HCEC 1CT (cell line): ENCODE data around the gene DENND2D.

Source experiments
- DNase-seq: peaks from one replicate; pipeline ENCODE4 v3.0.0-alpha.2; 2017

The DENND2D gene, protein sequence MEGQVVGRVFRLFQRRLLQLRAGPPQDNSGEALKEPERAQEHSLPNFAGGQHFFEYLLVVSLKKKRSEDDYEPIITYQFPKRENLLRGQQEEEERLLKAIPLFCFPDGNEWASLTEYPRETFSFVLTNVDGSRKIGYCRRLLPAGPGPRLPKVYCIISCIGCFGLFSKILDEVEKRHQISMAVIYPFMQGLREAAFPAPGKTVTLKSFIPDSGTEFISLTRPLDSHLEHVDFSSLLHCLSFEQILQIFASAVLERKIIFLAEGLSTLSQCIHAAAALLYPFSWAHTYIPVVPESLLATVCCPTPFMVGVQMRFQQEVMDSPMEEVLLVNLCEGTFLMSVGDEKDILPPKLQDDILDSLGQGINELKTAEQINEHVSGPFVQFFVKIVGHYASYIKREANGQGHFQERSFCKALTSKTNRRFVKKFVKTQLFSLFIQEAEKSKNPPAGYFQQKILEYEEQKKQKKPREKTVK

DNA sequence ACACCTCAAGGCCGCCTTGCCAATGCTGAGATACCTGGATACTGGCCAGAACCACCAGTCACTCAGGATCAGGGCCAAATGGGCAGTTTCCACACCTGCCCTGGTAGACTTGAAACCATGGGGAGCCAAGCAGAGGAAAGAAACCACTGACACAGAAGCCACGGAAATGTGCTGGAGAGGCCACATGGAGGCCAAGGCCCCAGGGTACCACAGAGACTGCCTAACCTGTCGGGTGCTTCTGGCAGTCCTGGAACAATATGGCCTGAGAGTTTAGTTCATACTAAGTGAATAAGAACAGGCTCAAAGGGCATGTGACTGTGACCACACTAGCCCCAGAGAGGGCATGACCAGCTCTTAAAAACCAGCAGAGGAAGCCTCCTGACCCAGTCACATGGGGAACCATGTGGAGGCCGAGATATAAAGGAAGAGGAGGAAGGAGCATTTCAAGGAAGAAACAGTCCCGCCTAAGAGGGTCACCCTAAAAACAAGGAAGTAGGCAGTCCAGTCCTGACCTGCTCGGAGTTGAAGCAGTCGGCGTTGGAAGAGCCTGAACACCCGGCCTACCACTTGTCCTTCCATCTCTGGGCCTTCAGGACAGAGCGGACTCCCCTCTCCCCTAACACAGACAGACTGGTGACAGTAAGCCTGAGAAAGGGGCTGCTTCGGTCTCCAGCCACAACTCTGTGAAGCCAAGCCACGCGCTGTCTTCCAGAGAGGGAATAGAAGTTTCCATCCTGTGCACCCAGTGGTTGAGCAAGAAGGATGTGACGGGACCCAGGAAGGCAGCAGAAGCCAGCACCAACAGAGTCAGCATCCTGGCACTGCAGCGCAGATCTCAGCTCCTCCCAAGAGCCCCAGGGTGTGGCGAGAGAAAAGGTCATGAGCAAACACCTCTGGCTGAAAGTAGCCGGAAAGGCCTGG, at the start of gene DENND2D:
TSS of gene DENND2D (minus strand) at position 766 of the 921 bp plus-strand sequence. CDS start at position 579, 187 bp downstream.
- no peak for DNase-seq

DNA sequence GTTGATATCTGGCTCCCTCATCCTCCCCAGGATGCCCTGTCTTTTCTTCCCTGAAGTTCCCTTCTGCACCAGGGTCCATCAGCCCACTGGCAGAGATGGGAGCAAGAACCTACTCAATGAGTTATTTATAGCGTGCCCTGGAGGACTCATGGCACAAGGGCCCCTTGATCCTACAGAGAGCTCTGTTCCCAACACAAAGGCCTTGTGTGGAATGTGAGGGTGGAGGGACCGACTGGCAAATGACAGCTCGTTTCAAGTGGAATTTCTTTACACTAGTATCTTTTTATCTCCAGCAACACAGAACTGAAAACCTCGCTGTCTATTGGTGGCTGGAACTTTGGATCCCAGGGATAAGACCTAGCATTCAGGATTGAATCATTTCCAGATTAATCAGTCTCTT, 49.5 kb upstream of the DENND2D start:
- DNase-seq: no peak

DNA sequence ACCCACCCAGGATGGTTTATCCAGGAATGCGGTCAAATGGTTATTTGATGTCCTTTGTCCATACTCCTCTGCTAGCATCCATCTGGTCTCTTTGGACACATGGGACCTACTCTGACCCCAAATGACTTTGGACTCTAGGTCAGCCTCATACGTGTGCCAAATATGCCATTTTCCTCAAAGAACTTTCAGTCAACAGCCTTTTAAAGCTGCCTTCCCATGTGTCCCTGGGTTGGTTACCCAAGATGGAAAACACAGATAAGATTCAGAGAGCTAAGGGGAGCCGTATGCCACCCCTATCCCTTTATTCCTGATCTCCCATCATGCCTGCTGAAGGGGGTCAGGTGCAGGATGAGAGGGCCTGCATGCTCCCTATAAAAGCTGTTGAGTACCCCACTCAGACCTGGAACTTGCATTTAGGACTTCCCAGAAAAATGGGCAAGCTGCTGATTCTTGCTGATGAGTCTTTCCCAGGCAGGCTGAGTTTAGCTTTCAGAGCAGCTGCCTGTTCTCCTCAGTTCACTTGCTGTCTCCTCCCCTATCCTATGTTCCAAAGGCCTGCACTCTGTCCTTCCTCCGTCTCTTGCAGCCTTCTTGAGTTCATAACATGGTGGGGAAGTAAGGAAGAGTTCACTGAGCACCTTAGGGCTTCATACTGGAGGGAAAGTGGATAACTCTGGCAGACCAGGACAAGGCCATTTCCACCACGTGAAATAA, 46.8 kb upstream of the DENND2D start:
- DNase-seq: no peak

DNA sequence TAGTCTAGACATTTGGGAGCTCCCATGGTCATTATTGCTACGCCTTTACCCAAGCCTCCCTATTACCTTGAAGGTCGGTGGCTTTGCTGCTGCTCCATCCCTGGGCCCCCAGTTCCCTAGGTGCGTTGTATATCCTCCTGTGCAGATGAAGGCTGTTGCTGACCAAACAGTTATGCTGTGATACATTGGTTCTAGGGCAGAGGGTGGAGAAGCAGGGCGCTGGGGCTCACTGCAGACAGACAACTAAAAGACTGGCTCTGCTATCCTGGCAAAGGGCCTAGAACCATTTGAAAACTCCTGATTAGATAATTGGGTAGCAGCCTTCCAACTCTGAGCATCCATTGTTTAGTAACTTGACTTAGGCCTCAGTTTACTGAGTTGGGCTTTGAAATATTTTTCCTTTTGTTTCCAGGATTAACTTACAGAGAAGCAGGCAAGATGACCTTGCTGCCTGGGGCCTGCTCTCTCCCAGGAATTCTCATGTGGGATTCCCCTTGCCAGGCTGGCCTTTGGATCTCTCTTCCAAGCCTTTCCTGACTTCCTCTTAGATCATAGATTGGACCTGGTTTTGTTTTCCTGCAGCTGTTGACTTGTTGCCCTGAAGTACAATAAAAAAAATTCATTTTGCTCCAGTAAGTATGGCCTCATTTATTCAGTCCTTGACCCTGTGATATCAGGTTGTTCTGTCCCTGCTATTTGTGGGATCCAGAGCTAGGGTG, 42.5 kb upstream of the DENND2D start:
- DNase-seq: no peak

DNA sequence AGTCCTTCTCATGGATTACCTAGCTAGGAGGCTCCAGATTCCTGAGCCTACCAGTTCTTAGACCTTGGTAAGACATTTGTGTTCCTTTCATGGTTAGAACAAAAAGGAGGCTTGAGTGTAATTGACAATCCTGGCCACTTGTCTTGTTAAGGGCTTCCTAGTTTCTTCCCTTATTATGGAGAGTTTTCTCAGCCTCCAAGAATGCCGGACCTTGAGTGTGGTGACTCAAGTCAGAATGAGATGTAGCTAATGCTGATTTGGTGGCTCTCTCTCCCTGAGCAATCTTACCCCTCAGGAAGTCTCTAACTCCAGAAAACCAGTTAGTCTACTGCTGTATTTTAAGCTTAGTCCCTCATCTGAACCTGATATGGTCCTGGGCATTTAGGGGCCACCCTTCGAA, 41.4 kb upstream of the DENND2D start:
- no peak for DNase-seq

DNA sequence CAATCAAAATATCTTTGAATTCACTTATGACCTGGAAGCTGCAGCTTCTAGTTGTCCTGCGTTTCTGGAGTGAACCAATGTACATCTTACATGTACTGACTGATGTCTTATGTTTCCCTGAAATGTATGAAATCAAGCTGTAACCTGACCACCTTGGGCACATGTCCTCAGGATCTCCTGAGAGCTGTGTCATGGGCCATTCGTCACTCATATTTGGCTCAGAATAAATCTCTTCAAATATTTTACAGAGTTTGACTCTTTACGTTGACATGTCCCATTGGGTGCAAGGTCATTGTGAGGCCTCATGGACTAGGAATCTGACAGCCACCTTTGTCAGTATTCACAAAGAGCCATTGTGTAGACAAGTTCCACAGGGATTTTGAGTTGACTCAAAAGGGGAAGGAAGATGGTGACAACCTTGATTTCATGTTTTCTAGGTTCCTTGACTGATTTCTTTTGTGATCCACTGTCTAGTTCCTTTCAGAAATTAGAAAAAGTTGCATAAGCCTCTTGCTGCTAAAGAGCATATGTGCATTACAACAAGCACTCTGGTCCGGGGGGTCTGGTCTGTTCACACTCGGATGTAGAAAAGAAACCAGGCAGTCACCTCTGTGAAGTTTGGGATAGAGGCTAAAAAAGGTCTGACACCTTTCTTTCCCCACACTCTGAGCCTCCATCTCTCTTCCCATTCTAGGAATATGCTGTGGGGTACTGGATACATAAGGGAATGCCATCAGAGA, 37.8 kb upstream of the DENND2D start:
- DNase-seq: no peak

DNA sequence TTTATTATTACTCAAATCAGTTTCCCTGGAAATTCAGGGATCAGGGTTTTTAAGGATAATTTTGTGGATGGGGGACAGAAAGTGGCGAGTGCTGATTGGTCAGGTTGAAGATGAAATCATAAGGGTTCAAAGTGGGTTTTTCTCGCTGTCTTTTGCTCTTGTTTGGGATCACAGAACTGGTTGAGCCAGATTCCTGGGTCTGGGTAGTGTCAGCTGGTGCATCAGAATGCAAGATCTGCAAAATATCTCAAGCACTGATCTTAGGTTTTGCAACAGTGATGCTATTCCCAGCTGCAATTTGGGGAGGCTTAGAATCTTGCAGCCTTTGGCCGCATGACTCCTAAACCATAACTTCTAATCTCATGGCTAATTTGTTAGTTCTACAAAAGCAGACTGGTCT, 36.4 kb upstream of the DENND2D start:
- DNase-seq: no peak

DNA sequence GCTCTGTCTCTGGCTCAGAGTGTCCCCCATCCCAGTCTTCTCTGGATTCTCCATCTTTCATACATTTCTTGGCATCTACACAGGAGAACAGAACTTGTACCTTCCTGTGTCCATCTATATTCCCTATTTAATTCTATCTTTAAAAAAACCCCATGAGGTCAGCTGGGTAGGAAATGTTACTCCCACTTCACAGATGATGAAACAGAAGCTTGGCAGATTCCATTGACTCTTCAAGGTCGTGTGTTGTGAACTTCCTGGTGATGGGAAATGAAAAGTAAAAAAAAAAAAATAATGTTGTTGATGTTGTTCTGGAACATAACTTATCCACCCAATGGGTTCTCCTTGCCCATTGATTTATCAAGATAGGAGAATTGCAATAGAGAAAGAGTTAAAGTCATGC, 35.9 kb upstream of the DENND2D start:
- no peak for DNase-seq

DNA sequence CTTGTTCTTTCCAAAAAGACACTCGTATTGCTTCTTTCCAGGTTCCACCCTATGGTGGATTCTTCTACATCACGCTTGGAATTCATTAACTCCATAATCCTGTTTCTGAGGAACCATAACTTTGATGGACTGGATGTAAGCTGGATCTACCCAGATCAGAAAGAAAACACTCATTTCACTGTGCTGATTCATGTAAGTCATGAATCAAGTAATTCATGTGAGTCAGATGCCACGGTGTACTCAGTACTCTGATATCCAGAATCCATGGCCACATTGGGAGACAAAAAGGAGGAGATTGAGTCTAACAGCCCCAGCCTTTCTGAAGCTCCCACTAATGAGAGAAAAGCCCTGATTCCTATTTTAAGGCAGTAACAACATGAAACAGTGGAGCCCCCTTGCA, 34.4 kb upstream of the DENND2D start:
- peak; percentile 72 for DNase-seq

DNA sequence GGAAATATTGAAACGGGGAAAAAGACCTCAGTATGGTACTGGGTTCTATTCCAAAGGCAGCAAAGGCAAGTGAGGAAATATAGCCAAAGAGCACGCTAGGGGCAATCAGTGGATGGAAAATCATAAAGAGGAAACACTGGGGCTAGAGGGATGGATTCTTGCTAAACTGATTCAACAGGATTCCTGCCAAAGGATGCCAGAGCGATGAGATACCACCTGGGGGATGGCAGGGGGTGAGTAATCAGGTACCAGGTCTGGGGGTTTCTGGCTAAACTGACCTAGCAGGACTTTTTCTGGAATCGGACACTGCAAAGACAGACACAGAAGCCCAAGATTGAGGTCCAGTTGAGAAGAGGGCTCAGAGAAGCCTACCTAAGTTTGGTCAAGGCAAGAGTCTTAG, 33.8 kb upstream of the DENND2D start:
- peak; percentile 26 for DNase-seq

DNA sequence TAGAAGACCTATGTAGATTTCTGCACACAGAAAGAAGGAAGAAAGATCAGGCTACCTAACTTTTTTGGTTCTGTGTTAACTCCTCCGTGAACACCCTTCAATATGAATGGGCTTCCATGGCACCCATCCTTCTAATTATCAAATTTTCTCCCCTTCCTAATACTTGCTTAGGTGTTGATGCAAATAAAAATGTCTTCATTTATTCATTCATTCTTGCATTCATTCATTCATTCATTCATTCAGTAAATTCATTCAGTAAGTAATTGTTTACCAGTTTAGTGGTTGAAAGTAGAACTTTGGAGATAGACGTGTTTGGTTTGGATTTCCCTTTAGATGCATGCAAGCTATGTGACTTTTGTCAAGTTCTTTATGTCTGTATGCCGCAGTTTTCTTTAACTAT, 31.7 kb upstream of the DENND2D start:
- DNase-seq: no peak

DNA sequence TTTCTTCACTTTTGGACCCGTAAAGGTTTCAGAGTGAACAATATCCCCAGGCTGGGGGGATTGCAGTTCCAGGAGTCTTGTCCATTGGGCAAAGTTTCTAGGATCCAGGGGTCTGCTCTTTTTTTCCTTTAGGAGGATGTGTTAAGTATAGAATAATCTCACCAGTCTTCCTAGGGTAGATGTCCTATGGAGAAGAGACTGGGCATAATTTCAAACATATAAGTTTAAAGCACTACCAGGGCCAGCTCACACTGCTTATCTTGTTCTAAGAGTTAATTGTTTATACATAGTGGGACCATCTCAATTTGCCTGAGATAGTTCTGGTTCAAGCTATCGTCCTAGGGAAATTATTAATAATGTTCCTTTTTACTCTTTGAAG, 28.3 kb upstream of the DENND2D start:
- no peak for DNase-seq

DNA sequence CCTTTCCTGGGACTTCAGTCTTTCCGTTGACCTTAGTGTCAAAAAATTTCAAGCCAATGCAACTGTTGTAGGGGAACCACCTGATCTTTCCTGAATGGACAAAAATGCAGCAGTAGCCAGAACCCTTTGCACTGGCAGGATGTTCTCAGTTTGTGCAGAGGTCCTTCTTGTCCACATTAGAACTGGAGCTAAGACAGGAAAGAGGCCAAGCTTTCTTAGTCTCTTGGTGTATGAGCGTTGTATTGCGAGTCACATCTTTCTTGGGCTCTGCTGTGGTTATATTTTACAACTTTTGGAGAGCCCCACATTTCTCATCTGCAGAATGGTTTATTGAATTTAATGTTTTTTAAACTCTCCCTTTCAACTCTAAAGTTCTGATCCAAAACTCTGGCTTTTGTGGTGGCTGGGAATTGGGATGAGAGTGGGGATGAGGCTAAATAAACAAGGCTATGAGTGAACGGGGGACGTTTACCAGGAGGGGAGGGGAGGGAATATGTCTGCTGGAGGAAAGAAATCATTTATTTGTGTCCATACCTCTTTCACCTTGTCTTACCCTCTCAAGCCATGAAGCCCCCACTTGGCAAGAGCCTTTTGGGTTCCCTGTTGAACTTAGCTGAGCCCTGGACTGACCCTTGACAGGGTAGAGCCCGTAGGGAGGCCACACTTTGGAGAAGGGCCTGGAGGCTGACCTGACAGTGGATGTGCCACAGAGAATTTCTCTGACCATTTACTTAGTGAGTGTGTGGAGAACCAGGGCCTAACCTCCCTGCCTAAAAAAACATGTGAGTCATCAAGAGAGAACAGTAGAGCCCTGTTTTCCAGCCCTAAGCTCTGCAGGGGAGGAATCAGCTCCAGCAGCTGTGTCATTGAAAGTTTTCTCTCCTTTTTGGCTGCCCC, 27.7 kb upstream of the DENND2D start:
- peak; percentile 85 for DNase-seq

DNA sequence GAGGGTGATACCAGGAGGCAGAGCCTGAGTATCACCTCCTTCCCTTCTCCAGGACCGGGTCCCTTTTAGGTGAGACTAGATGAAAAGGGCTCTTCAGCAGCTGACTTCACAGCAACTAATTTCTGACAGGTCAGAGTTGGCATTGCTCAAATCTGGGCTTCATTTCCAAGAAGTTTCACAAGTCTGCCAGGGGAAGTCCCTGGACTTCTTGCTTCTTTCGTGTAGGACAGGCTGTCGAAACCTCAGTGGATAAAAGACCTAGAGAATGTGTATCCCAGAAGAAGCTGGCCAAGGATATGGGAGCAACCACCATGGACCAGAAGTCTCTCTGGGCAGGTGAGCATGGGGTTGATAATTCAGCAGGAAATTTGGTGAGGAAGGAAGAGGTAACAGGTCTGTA, 27.0 kb upstream of the DENND2D start, which contains the start of gene CHI3L2:
TSS of gene CHI3L2 (plus strand) at position 280 of the 400 bp plus-strand sequence. CDS start at position 297, 17 bp downstream.
- DNase-seq: no peak

DNA sequence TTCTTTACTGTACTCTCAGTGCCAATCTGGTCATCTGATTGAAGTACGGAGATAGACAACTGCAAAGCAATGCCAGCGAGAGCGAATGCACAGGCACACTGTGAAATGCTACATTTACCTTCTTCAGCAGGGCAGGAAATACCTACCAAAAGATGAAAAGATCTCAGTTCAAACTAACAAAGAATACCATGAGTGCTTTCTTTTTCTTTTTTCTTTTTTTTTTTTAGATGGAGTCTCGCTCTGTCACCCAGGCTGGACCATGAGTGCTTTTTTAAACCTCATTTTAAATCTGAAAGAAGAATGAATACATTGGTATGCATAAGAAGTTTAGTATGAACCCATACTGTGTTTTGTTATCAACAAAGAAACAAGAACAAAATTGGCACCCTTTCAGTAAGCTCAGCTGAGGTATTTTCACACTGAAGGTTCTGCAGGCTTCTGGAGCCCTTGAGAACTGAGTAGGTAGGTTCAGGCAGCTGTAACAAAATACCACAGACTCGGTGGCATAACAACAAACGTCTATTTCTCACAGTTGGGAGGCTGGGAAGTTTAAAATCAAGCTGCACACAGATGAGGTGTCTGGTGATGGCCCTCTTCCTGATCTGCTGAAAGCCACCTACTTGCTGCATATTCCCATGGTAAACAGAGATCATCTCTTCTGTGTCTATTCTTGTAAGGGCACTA, 25.4 kb upstream of the DENND2D start:
- no peak for DNase-seq

DNA sequence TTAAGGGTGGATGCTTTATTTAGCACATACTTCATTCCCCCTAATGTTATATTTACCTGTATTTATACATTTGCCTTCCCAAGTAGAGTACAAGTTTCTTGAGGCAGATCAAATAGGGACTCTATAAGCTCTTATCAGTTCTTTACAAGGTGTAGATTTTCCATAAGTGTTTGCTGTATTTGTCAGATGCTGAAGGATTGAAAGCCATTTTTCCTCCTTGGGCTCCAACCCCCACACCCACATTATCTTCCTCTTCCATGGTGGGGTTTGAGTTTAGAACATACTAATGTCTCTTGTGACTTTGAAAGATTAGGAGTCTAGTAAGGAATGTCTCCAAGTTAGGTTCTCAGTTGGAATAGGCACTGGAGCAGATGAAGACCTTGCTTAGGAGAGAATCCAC, 24.6 kb upstream of the DENND2D start:
- DNase-seq: no peak

DNA sequence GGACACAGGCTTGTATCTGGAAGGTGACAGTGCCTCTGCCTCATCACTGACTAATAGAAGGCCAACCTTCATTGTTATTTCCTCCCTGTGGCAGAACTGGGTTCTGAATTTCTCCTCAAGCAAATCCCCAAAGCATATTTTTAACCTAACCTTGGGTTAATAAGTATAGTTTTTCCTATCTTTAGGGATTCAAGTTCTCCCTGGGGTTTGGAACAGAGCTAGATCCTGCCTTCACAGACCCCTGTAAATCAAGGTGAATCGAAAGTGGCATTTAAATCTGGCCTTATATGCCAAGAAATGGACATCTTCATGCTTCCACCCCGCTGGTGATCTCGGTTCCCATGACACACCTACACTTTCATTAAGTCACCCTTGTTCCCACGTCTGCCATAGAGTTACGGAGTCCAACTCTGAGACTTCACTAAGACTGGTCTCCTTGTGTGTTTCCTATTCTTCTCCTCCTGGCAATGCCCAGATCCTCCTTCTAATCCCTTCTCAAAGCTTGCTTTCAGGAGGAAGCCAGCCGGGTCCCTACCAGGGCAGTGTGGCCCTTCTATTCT, 22.8 kb upstream of the DENND2D start:
- no peak for DNase-seq

DNA sequence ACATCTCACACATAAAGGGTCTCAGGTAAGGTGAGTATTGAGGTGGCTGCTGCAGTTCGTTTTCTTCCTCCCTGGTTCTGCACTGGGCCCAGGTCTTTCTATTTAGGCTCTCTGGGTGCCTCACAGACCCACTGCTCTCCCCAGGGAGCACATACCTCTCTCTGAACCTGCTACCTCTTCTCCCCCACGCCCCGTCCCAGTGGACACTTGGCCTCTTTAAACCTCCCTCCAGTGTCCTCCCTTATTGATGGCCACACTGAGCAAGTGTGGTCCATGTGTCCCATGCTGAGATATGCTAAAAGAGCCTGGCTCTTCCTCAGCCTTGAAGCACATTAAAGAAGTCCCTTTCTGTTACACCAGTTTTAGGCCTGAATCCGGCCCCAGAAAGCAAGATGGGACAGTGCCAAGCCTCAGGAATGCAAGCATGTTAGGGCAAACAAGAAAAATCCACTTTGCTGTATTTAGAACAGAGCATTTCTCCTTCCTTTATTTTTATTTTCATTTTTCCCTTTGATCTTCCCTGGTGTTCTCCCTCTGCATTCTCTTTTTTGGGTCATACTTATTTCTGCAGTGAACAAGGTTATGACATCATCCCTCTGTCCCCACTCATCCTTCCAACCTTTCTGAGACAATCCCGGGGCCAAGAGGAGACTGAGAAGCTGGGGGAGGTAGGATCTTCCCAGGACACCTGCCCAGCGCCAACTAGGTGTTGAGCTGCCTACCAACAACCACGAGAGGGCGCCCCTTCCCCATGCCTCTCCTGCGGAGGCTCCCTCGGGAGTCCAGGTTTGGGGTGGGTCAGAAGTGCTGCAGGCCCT, 22.1 kb upstream of the DENND2D start:
- DNase-seq: peak; percentile 46
